GM19463 (cell line): ENCODE results near the gene CRABP1.

Source experiments
- ATAC-seq: cut with Tn5 transposase; IDR thresholded peaks from one replicate; pipeline ENCODE4 v1.9.1; 2021; ENCODE audit warnings: mild to moderate bottlenecking, moderate library complexity; ENCODE audit not compliant: unreplicated experiment

Gene CRABP1

GRCh38 chr15:78397382-78397781 is 57.2 kb downstream of the CRABP1 start:
- ATAC-seq = no peak
